ENCODE measurements around the gene SPN.
"Not testable (repeated sequence)": the region's sequence is repeated elsewhere in the genome, so short reads cannot be mapped to it uniquely, and the experiment has no call there.

SPN gene

GRCh38 chr16:29646947-29647346, 16.1 kb upstream of the SPN start:
- DNase-seq: no peak

- DNase-seq: no peak
These were observed 13.2 kb upstream of the SPN start for GRCh38 chr16:29649588-29650494.

GRCh38 chr16:29650771-29651170, 12.3 kb upstream of the SPN start:
- DNase-seq: no peak

GRCh38 chr16:29651774-29652349, 11.2 kb upstream of the SPN start:
- no peak for DNase-seq

GRCh38 chr16:29653471-29653870, 9.6 kb upstream of the SPN start:
- DNase-seq: no peak

GRCh38 chr16:29653890-29654289, 9.2 kb upstream of the SPN start:
- DNase-seq: not testable (repeated sequence)

GRCh38 chr16:29656688-29657523, 6.1 kb upstream of the SPN start:
- DNase-seq: no peak

GRCh38 chr16:29658705-29659104, 4.3 kb upstream of the SPN start:
- no peak for DNase-seq

- DNase-seq: no peak
These were observed 883 bp upstream of the SPN start for GRCh38 chr16:29662000-29662728.

- no peak for DNase-seq
These were observed 375 bp upstream of the SPN start for GRCh38 chr16:29662729-29663015.

GRCh38 chr16:29663807-29664090, 702 bp downstream of the SPN start:
- DNase-seq: no peak

- DNase-seq: no peak
These were observed 1.3 kb downstream of the SPN start for GRCh38 chr16:29664091-29664921.

GRCh38 chr16:29665294-29666077, 2.4 kb downstream of the SPN start:
- no peak for DNase-seq

GRCh38 chr16:29667322-29667610, 4.2 kb downstream of the SPN start:
- DNase-seq: not testable (repeated sequence)

- DNase-seq: no peak
These were observed 4.7 kb downstream of the SPN start for GRCh38 chr16:29667755-29668154.

- DNase-seq: no peak
These were observed 5.2 kb downstream of the SPN start for GRCh38 chr16:29668267-29668666.

- DNase-seq: no peak
These were observed 10.5 kb downstream of the SPN start for GRCh38 chr16:29673501-29673900.

- DNase-seq: peak; percentile 74
These were observed 11.1 kb downstream of the SPN start for GRCh38 chr16:29674188-29674587.

GRCh38 chr16:29675811-29676643, 13.0 kb downstream of the SPN start:
- DNase-seq: no peak

- no peak for DNase-seq
These were observed 14.1 kb downstream of the SPN start for GRCh38 chr16:29676989-29677785.
